Chondrocyte (in vitro differentiated cells): Measurements from ENCODE around the gene ANO6. TPM values are rescaled to one million over a fixed set of nuclear protein-coding genes. Genes with fewer than 3 reads are reported as not detected.

Experiments used
- DNase-seq: peaks from one replicate; pipeline ENCODE4 v3.0.0; 2021; ENCODE audit warnings: mixed read lengths, low spot score
- H3K27ac Mint-ChIP-seq: one replicate; pipeline ENCODE4 v1.8.0; 2021; ENCODE audit warnings: mild to moderate bottlenecking, moderate library complexity, mixed read lengths; ENCODE audit not compliant: unreplicated experiment
- H3K27me3 Mint-ChIP-seq: 2 replicates; pipeline ENCODE4 v1.8.0; 2021; ENCODE audit warnings: low read depth, mixed read lengths
- H3K36me3 Mint-ChIP-seq: 2 replicates; pipeline ENCODE4 v1.8.0; 2021; ENCODE audit warnings: low read depth, mixed read lengths
- H3K4me1 Mint-ChIP-seq: 2 replicates; pipeline ENCODE4 v1.8.0; 2021; ENCODE audit warnings: low read depth, mild to moderate bottlenecking, mixed read lengths
- H3K4me3 Mint-ChIP-seq: one replicate; pipeline ENCODE4 v1.8.0; 2021; ENCODE audit warnings: mild to moderate bottlenecking, moderate library complexity, mixed read lengths; ENCODE audit not compliant: unreplicated experiment
- H3K9me3 Mint-ChIP-seq: 2 replicates; pipeline ENCODE4 v1.8.0; 2021; ENCODE audit warnings: low read depth, mixed read lengths
- CTCF ChIP-seq: fragments of 200-600 bp; sonication (generic); IDR thresholded peaks from 2 replicates; pipeline ENCODE4 v1.5.0; 2021; ENCODE audit warnings: antibody characterized with exemption, mild to moderate bottlenecking, moderate library complexity
- total RNA-seq: library from RNA; stranded (reverse); gene quantifications from 3 replicates; pipeline ENCODE4 v1.2.1, GENCODE V29; 2021

Gene ANO6
- total RNA-seq, 1 donor from 2014 or later: 75.8 TPM

DNA sequence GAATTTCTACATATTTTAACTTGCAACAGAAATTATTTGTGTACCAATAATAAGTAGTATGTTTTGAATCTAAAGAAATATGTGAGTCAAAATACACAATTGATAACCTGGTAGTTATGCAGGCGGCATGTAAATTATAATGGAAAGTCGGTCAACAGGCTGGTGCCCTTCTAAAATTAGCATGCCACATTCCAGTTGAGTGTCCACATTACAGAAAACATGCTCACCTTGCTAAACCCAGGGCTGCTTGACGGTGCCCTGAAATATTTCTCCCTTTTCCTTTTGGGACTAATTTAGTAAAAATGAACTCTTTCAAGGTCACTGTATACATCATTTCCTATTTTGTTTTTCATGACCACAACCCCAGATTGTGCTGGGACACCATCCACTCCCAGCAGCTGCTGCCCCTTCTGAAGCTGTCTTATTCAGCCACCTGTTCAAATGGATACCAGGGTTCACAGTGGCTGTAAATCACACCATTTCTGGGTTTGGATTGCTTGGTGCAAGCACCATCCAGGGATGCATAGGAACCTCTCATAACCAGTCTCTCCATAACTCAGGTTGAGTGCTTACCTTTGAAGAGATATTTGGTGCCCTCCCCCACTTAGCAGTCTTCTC is 110.6 kb downstream of the ANO6 start:
- no peak for DNase-seq
- peaks cover 39% of the 10 kb centered on the region for H3K4me1 Mint-ChIP-seq
- no peak overlapping the region for H3K4me3 Mint-ChIP-seq
- H3K27me3 Mint-ChIP-seq: no peaks in the 10 kb centered on the region
- peaks cover 2% of the 10 kb centered on the region for H3K36me3 Mint-ChIP-seq
- no peak for TF ChIP-seq CTCF
- no peak overlapping the region for H3K27ac Mint-ChIP-seq
- H3K9me3 Mint-ChIP-seq: peaks cover 2% of the 10 kb centered on the region

- Mint-ChIP-seq H3K4me3 (no peak overlapping the region), H3K27ac (peak overlapping the region; percentile 57), H3K4me1 (peaks cover 43% of the 10 kb centered on the region), H3K9me3 (no peaks in the 10 kb centered on the region), H3K27me3 (no peaks in the 10 kb centered on the region), H3K36me3 (peaks cover 8% of the 10 kb centered on the region)
- no peak for DNase-seq
- no peak for TF ChIP-seq CTCF
Measured at GRCh38 chr12:45327823-45328383, 112.0 kb downstream of the ANO6 start.

DNA sequence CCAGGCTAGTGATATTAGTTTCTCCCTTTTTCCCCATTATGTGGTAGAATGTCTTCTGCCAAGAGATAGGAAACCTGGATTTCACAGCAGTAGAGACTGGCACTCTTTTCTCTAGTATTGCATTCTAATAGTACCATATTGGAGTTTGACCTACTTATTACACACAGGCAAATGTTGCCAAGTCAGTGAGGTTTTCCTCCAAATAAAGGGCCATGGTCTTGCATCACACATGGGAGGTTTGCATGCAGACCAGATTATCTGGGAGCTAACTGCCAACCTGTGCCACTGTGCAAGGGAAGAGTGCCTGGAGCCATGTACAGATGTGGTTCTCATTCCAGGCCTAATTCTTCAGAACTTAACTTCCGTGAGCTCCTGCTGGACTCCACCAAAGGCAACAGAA is 113.3 kb downstream of the ANO6 start:
- Mint-ChIP-seq H3K36me3 (peaks cover 8% of the 10 kb centered on the region), H3K4me1 (peaks cover 40% of the 10 kb centered on the region), H3K27me3 (no peaks in the 10 kb centered on the region), H3K4me3 (no peak overlapping the region), H3K9me3 (no peaks in the 10 kb centered on the region), H3K27ac (no peak overlapping the region)
- no peak for DNase-seq
- TF ChIP-seq CTCF: no peak

GRCh38 chr12:45329702-45330101 is 113.8 kb downstream of the ANO6 start:
- H3K36me3 Mint-ChIP-seq: peaks cover 8% of the 10 kb centered on the region
- H3K9me3 Mint-ChIP-seq: no peaks in the 10 kb centered on the region
- DNase-seq: no peak
- no peaks in the 10 kb centered on the region for H3K27me3 Mint-ChIP-seq
- H3K4me3 Mint-ChIP-seq: no peak overlapping the region
- no peak overlapping the region for H3K27ac Mint-ChIP-seq
- peaks cover 35% of the 10 kb centered on the region for H3K4me1 Mint-ChIP-seq
- no peak for TF ChIP-seq CTCF

GRCh38 chr12:45331552-45331951 is 115.7 kb downstream of the ANO6 start:
- H3K4me3 Mint-ChIP-seq: no peak overlapping the region
- H3K9me3 Mint-ChIP-seq: no peaks in the 10 kb centered on the region
- TF ChIP-seq CTCF: no peak
- peaks cover 8% of the 10 kb centered on the region for H3K36me3 Mint-ChIP-seq
- DNase-seq: no peak
- peaks cover 34% of the 10 kb centered on the region for H3K4me1 Mint-ChIP-seq
- H3K27me3 Mint-ChIP-seq: no peaks in the 10 kb centered on the region
- no peak overlapping the region for H3K27ac Mint-ChIP-seq
